PFSK-1 (cell line): Measurements from ENCODE around the gene RNF144B.

Source experiments
- FOXP2 ChIP-seq: optimal IDR thresholded peaks from 2 replicates; pipeline ENCODE3; 2011; ENCODE audit warnings: borderline replicate concordance, control low read depth, inconsistent platforms; ENCODE audit not compliant: insufficient read depth; ENCODE audit errors: extremely low read length, extremely low read depth
- POLR2AphosphoS5 ChIP-seq: IDR thresholded peaks from 2 replicates; pipeline ENCODE4 v1.6.1; 2012; ENCODE audit warnings: low read depth, mild to moderate bottlenecking, control low read depth, low read length, moderate library complexity
- REST ChIP-seq, 2 experiments: IDR thresholded peaks; 2 replicates each; pipeline versions ENCODE4 v1.6.1 to v1.8.0; 2011 to 2012; ENCODE audit warnings: low read depth in 2 of 2, low read length in 2 of 2, control low read depth in 1 of 2, inconsistent platforms in 1 of 2, mild to moderate bottlenecking in 1 of 2, moderate library complexity in 1 of 2; ENCODE audit not compliant: insufficient read depth in 1 of 2
- SIN3A ChIP-seq: IDR thresholded peaks from 2 replicates; pipeline ENCODE4 v1.6.1; 2012; ENCODE audit warnings: mild to moderate bottlenecking, low read length, moderate library complexity, borderline replicate concordance; ENCODE audit not compliant: insufficient read depth
- TAF1 ChIP-seq: IDR thresholded peaks from 2 replicates; pipeline ENCODE4 v1.6.1; 2012; ENCODE audit warnings: low read length, control low read depth, borderline replicate concordance; ENCODE audit not compliant: insufficient read depth

Gene RNF144B

DNA sequence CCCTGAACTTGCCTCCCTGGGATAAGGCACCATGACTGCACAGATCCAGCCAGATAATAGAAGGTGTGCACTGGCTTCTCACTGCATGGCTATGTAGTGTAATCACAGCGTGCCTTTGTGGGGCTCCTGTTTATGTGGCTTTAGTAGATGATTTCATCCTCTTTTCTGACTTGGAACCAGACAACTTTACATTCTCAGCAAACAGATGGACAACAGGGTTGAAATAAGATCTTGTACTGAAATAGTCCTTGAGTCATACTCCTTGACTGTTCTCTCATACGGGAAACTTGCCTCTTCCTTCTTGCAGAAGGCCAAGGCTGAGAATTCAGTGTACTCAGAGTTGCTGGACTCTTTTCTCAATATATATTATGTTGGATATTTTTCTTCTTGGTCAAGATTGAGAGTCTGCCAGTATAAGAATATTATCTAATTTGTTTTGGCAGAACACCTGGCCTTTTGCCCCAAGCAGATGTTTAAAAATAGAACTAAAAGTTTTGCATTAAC lies 25.0 kb upstream of the RNF144B start:
- TF ChIP-seq FOXP2, result no peak
- TF ChIP-seq POLR2AphosphoS5, result no peak
- TF ChIP-seq REST (IDR thresholded peaks at IDR 0.05; ENCODE audit: insufficient read depth in 1 of 2, low read depth in 2 of 2, low read length in 2 of 2), result no peak
- TF ChIP-seq SIN3A, result no peak
- no peak for TF ChIP-seq TAF1

- TF ChIP-seq REST (IDR thresholded peaks at IDR 0.05; ENCODE audit: insufficient read depth in 1 of 2, low read depth in 2 of 2, low read length in 2 of 2), result no peak
- no peak for TF ChIP-seq POLR2AphosphoS5
- no peak for TF ChIP-seq TAF1
- no peak for TF ChIP-seq FOXP2
- no peak for TF ChIP-seq SIN3A
Observed at GRCh38 chr6:18363746-18364145, 23.4 kb upstream of the RNF144B start.

DNA sequence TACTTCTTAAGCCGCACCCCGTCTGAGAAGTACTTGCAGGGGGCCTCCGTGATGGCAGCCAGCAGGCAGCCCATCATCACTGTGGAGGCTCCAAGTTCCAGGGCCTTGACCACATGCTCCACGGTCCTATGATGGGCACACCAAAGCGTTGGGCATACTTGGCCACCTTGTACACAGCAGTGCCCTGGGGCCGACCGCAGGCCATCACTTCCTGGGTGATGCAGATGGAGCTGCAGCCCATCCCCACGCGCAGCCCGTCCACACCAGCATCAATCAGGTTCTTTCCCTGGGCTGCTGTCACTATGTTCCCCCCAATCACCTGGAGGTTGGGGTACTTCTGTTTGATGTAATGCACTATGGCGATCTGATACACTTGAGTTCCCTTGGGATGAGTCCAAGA lies 19.8 kb upstream of the RNF144B start:
- TF ChIP-seq TAF1, result no peak
- no peak for TF ChIP-seq SIN3A
- TF ChIP-seq REST (IDR thresholded peaks at IDR 0.05; ENCODE audit: insufficient read depth in 1 of 2, low read depth in 2 of 2, low read length in 2 of 2), result no peak
- TF ChIP-seq POLR2AphosphoS5, result no peak
- no peak for TF ChIP-seq FOXP2

DNA sequence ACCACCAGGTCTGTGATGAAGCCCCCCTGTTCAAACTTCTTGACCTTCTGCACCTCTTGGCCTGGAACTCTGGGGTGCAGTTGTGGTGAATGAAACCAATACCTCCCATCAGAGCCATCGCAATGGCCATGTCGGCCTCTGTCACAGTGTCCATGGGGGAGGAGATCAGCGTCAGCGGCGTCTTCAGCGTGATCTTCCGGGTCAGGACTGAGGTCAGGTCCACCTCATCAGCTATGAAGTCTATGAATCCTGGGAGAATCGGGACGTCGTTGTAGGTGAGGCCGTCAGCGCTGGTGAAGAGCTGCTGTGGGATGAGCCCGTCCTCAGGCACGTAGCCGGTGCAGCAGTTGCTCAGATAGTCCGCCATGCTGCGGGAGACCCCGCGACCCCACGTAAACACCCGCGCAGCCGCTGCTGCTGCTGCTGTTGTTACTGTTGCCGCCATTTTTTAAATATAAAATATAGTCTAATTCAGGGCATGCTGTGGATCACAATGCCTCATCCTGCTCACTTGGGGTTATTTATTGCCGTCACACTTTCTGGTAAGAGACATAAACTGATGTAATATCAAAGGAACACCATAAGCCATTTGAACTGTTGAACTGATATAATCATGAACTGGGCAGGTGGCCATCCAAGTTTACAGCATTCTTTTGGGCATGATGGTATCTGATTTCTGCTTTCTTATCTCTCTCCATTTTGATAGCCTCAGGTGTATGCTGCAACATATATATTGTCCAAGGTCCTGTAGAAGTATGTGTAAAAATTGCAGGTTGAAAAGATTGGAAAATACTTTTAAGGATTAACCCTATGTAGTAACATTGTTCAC lies 18.7 kb upstream of the RNF144B start:
- no peak for TF ChIP-seq TAF1
- no peak for TF ChIP-seq FOXP2

DNA sequence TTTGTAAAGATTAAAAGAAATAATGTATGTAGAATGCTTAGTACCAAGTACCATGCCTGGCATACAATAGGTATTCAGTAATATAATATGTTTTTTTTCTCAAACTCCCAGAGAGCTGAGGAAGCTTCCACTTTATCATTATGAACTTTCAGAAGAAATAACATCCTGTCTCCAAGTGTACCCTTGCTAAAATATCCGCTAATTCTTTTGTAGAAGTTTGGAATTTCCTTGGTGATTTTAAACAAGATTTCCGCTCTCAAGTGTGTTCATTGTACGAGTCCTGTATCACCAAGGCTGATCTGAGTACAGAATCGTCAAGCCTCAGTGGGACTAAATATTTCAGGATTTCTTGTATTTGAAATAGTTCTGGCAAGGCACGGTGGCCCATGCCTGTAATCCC lies 16.1 kb upstream of the RNF144B start:
- TF ChIP-seq REST (IDR thresholded peaks at IDR 0.05; ENCODE audit: insufficient read depth in 1 of 2, low read depth in 2 of 2, low read length in 2 of 2), result no peak
- TF ChIP-seq POLR2AphosphoS5, result no peak
- TF ChIP-seq SIN3A, result no peak
- TF ChIP-seq FOXP2, result no peak
- no peak for TF ChIP-seq TAF1
